22Rv1 (cell line): ENCODE results near the gene DDB1.

Experiments
- CTCF ChIP-seq: fragments of 450-650 bp; IDR thresholded peaks from 2 replicates; pipeline ENCODE4 v1.5.1; 2017; ENCODE audit warnings: mild to moderate bottlenecking
- ZFX ChIP-seq: fragments of 450-650 bp; IDR thresholded peaks from 2 replicates; pipeline ENCODE4 v1.6.1; 2017; ENCODE audit warnings: antibody characterized with exemption, borderline replicate concordance

GRCh38 chr11:61377461-61378160 lies 44.7 kb upstream of the DDB1 start:
- TF ChIP-seq CTCF (no peak), ZFX (no peak)
